ENCODE data around the gene RFFL. TPM values are rescaled to one million over a fixed set of nuclear protein-coding genes. Genes with fewer than 3 reads are reported as not detected.

Gene RFFL
- total RNA-seq, 1 experiment from 2014 or later: 30.3 TPM

DNA sequence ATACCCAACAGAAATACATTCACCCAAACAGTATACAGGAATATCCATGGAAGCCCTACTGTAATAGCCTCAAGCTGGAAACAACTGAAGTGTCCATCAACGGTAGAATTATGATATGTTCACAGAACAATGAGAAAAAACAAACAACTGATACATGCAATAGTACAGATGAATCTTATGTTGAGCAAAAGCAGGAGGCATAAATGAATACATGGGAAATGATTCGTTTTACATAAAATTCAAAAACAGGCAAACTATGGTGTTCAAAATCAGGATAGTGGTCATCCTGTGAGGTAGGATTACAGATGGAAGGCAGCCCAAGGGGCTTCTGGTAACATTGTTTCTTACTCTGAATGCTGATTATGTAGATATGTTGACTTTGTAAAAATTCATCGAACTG, 25.1 kb downstream of the RFFL start (continued):
- TF ChIP-seq HMGA2 (CRISPR knock-in tag; IDR thresholded peaks at IDR 0.05): no peak

DNA sequence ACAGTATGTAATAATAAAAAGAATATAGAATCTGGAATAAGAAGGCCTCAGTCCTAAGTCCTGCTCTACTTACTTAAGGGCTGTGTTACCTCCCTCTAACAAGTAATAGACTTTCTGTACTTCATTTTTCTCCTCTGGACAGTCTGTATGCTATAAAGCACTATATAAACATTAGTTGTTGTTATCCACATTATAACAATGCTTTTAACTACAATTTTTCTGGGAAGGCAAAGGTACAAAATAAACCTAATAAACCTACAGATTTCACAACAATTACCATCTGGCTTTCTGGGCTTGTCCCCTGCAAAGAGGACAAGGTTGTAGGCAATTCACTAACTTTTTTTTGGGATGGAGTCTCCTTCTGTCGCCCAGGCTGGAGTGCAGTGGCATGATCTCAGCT, 32.7 kb downstream of the RFFL start:
- TF ChIP-seq, protein P1, sequence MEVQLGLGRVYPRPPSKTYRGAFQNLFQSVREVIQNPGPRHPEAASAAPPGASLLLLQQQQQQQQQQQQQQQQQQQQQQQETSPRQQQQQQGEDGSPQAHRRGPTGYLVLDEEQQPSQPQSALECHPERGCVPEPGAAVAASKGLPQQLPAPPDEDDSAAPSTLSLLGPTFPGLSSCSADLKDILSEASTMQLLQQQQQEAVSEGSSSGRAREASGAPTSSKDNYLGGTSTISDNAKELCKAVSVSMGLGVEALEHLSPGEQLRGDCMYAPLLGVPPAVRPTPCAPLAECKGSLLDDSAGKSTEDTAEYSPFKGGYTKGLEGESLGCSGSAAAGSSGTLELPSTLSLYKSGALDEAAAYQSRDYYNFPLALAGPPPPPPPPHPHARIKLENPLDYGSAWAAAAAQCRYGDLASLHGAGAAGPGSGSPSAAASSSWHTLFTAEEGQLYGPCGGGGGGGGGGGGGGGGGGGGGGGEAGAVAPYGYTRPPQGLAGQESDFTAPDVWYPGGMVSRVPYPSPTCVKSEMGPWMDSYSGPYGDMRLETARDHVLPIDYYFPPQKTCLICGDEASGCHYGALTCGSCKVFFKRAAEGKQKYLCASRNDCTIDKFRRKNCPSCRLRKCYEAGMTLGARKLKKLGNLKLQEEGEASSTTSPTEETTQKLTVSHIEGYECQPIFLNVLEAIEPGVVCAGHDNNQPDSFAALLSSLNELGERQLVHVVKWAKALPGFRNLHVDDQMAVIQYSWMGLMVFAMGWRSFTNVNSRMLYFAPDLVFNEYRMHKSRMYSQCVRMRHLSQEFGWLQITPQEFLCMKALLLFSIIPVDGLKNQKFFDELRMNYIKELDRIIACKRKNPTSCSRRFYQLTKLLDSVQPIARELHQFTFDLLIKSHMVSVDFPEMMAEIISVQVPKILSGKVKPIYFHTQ (CRISPR knock-in tag; IDR thresholded peaks at IDR 0.05): no peak
- TF ChIP-seq, protein P2, sequence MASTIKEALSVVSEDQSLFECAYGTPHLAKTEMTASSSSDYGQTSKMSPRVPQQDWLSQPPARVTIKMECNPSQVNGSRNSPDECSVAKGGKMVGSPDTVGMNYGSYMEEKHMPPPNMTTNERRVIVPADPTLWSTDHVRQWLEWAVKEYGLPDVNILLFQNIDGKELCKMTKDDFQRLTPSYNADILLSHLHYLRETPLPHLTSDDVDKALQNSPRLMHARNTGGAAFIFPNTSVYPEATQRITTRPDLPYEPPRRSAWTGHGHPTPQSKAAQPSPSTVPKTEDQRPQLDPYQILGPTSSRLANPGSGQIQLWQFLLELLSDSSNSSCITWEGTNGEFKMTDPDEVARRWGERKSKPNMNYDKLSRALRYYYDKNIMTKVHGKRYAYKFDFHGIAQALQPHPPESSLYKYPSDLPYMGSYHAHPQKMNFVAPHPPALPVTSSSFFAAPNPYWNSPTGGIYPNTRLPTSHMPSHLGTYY (CRISPR knock-in tag; IDR thresholded peaks at IDR 0.05): no peak
- TF ChIP-seq, protein P3, sequence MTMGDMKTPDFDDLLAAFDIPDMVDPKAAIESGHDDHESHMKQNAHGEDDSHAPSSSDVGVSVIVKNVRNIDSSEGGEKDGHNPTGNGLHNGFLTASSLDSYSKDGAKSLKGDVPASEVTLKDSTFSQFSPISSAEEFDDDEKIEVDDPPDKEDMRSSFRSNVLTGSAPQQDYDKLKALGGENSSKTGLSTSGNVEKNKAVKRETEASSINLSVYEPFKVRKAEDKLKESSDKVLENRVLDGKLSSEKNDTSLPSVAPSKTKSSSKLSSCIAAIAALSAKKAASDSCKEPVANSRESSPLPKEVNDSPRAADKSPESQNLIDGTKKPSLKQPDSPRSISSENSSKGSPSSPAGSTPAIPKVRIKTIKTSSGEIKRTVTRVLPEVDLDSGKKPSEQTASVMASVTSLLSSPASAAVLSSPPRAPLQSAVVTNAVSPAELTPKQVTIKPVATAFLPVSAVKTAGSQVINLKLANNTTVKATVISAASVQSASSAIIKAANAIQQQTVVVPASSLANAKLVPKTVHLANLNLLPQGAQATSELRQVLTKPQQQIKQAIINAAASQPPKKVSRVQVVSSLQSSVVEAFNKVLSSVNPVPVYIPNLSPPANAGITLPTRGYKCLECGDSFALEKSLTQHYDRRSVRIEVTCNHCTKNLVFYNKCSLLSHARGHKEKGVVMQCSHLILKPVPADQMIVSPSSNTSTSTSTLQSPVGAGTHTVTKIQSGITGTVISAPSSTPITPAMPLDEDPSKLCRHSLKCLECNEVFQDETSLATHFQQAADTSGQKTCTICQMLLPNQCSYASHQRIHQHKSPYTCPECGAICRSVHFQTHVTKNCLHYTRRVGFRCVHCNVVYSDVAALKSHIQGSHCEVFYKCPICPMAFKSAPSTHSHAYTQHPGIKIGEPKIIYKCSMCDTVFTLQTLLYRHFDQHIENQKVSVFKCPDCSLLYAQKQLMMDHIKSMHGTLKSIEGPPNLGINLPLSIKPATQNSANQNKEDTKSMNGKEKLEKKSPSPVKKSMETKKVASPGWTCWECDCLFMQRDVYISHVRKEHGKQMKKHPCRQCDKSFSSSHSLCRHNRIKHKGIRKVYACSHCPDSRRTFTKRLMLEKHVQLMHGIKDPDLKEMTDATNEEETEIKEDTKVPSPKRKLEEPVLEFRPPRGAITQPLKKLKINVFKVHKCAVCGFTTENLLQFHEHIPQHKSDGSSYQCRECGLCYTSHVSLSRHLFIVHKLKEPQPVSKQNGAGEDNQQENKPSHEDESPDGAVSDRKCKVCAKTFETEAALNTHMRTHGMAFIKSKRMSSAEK (CRISPR knock-in tag; IDR thresholded peaks at IDR 0.05; ENCODE audit: borderline replicate concordance): no peak
- TF ChIP-seq TEAD4 (CRISPR knock-in tag; IDR thresholded peaks at IDR 0.05) (no peak), SMAD3 (CRISPR knock-in tag; IDR thresholded peaks at IDR 0.05; ENCODE audit: borderline replicate concordance) (no peak), ZNF121 (CRISPR knock-in tag; IDR thresholded peaks at IDR 0.05) (no peak), FOXK1 (CRISPR knock-in tag; IDR thresholded peaks at IDR 0.05) (no peak), ESRRA (CRISPR knock-in tag; IDR thresholded peaks at IDR 0.05; ENCODE audit: borderline replicate concordance) (no peak), FOXJ3 (CRISPR knock-in tag; IDR thresholded peaks at IDR 0.05; ENCODE audit: borderline replicate concordance) (no peak), RELA (CRISPR knock-in tag; IDR thresholded peaks at IDR 0.05; ENCODE audit: borderline replicate concordance) (no peak)
- TF ChIP-seq, protein P4, sequence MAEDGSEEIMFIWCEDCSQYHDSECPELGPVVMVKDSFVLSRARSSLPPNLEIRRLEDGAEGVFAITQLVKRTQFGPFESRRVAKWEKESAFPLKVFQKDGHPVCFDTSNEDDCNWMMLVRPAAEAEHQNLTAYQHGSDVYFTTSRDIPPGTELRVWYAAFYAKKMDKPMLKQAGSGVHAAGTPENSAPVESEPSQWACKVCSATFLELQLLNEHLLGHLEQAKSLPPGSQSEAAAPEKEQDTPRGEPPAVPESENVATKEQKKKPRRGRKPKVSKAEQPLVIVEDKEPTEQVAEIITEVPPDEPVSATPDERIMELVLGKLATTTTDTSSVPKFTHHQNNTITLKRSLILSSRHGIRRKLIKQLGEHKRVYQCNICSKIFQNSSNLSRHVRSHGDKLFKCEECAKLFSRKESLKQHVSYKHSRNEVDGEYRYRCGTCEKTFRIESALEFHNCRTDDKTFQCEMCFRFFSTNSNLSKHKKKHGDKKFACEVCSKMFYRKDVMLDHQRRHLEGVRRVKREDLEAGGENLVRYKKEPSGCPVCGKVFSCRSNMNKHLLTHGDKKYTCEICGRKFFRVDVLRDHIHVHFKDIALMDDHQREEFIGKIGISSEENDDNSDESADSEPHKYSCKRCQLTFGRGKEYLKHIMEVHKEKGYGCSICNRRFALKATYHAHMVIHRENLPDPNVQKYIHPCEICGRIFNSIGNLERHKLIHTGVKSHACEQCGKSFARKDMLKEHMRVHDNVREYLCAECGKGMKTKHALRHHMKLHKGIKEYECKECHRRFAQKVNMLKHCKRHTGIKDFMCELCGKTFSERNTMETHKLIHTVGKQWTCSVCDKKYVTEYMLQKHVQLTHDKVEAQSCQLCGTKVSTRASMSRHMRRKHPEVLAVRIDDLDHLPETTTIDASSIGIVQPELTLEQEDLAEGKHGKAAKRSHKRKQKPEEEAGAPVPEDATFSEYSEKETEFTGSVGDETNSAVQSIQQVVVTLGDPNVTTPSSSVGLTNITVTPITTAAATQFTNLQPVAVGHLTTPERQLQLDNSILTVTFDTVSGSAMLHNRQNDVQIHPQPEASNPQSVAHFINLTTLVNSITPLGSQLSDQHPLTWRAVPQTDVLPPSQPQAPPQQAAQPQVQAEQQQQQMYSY (CRISPR knock-in tag; IDR thresholded peaks at IDR 0.05): no peak
- TF ChIP-seq, protein P5, sequence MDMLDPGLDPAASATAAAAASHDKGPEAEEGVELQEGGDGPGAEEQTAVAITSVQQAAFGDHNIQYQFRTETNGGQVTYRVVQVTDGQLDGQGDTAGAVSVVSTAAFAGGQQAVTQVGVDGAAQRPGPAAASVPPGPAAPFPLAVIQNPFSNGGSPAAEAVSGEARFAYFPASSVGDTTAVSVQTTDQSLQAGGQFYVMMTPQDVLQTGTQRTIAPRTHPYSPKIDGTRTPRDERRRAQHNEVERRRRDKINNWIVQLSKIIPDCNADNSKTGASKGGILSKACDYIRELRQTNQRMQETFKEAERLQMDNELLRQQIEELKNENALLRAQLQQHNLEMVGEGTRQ (CRISPR knock-in tag; IDR thresholded peaks at IDR 0.05): no peak
- Mint-ChIP-seq H3K36me3 (no peaks in the 10 kb centered on the region), H3K4me3 (no peak overlapping the region), H3K27ac (no peak overlapping the region), H3K27me3 (ENCODE audit: low read depth) (no peaks in the 10 kb centered on the region), H3K9me3 (no peaks in the 10 kb centered on the region), H3K4me1 (no peaks in the 10 kb centered on the region)
- DNase-seq (ENCODE audit: low spot score): no peak
- POLR2A ChIA-PET: no interaction called here
- CTCF ChIA-PET: no interaction called here
- no peak for ATAC-seq

All from WTC11 (cell line).